Right atrium auricular region (tissue), 2 donors: Measurements from ENCODE around the gene CDH20. TPM values are rescaled to one million over a fixed set of nuclear protein-coding genes. Genes with fewer than 3 reads are reported as not detected.

Experiments
- DNase-seq: peaks from one replicate; pipeline ENCODE4 v3.0.0-alpha.2; 2019; ENCODE audit warnings: low spot score
- H3K27ac ChIP-seq, 2 donors: fragments of 200-600 bp; sonication (generic); 1 replicate in 1 of 2; 2 replicates in 1 of 2; pipeline ENCODE4 v1.5.1; 2016 to 2019
- H3K27me3 ChIP-seq, 2 donors: fragments of 200-600 bp; sonication (generic); one replicate each; pipeline versions ENCODE4 v1.5.1 to v1.6.0; 2017 to 2019
- H3K36me3 ChIP-seq: fragments of 200-600 bp; sonication (generic); one replicate; pipeline ENCODE4 v1.5.1; 2016
- H3K4me1 ChIP-seq, 2 donors: fragments of 200-600 bp; sonication (generic); one replicate each; pipeline versions ENCODE4 v1.5.1 to v1.6.0; 2017 to 2019
- H3K4me3 ChIP-seq, 2 donors: fragments of 200-600 bp; sonication (generic); 1 replicate in 1 of 2; 2 replicates in 1 of 2; pipeline ENCODE4 v1.5.1; 2017 to 2019; ENCODE audit warnings: mild to moderate bottlenecking in 1 of 2, moderate library complexity in 1 of 2
- H3K9me3 ChIP-seq, 2 donors: fragments of 200-600 bp; sonication (generic); one replicate each; pipeline ENCODE4 v1.5.1; 2019
- total RNA-seq, 2 donors: library from RNA; depleted of rRNA; stranded (reverse); fragments of >200 nt; gene quantifications; one replicate each; pipeline ENCODE4 v1.1.0, GENCODE V29; 2016
- TF ChIP-seq, protein P1 (sequence below), 2 donors: fragments of 200-600 bp; sonication (generic); IDR thresholded peaks; one replicate each; pipeline ENCODE4 v1.5.1; 2019; ENCODE audit warnings: antibody characterized with exemption in 2 of 2

CDH20 gene
- under 1 TPM in 1 of 2 donors, not detected in 1; 0.41 TPM for total RNA-seq

GRCh38 chr18:61333271-61333745, at the start of gene CDH20:
CDH20 (plus strand) TSS chr18:61333430.
- Histone ChIP-seq H3K36me3 (no peaks in the 10 kb centered on the region), H3K27ac (no peak within 1 kb of the TSS), H3K4me3 (peak within 1 kb of the TSS; percentile 27 to 46), H3K9me3 (no peaks in the 10 kb centered on the region), H3K27me3 (peaks cover 0 to 7% of the 10 kb centered on the region in 2 donors), H3K4me1 (peaks cover 0 to 18% of the 10 kb centered on the region in 2 donors)
- TF ChIP-seq, protein P1, sequence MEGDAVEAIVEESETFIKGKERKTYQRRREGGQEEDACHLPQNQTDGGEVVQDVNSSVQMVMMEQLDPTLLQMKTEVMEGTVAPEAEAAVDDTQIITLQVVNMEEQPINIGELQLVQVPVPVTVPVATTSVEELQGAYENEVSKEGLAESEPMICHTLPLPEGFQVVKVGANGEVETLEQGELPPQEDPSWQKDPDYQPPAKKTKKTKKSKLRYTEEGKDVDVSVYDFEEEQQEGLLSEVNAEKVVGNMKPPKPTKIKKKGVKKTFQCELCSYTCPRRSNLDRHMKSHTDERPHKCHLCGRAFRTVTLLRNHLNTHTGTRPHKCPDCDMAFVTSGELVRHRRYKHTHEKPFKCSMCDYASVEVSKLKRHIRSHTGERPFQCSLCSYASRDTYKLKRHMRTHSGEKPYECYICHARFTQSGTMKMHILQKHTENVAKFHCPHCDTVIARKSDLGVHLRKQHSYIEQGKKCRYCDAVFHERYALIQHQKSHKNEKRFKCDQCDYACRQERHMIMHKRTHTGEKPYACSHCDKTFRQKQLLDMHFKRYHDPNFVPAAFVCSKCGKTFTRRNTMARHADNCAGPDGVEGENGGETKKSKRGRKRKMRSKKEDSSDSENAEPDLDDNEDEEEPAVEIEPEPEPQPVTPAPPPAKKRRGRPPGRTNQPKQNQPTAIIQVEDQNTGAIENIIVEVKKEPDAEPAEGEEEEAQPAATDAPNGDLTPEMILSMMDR (IDR thresholded peaks at IDR 0.05), result no peak
- no peak for DNase-seq

DNA sequence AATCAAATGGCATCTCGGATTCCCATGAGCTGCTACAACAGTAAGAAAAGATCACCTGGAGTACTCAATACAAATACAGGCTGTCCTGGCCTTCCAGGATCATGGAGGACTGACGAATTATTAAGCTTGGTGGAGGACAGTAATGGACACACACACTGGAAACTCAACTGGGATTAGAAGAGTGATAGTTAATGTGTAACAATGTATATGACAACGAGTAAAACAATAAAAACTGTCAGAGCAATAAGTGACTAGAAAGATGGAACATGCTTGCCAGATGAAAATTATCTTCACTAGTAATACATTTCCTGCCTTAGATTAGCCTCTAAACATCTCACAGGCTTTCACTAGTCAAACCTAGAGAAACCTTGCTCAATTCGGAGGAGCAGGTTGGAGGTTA, 49.2 kb upstream of the CDH20 start:
- peaks cover 0 to 8% of the 10 kb centered on the region in 2 donors for H3K9me3 ChIP-seq
- no peak overlapping the region for H3K27ac ChIP-seq
- no peaks in the 10 kb centered on the region for H3K27me3 ChIP-seq
- no peaks in the 10 kb centered on the region for H3K4me1 ChIP-seq
- H3K4me3 ChIP-seq, result no peak overlapping the region
- no peak for DNase-seq
- TF ChIP-seq, protein P1 (IDR thresholded peaks at IDR 0.05), result no peak
- no peaks in the 10 kb centered on the region for H3K36me3 ChIP-seq

DNA sequence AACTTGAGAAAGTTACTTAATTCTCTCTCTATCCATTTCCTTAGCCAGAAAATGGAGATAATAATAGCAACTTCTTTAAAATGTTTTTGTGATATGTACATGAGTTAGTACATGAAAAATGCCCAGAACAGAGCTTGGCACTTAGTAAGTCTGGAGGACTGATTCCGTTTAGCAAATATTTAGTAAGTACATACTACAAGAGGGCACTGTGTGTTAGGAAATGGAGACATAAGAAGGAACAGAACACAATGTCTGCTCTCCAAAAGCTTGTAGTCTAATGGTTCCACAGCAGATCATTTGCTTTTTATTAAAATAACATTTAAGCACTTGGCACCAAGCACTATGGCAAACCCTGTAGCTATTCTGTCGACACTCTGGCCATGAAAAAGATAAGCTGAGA, 47.5 kb upstream of the CDH20 start:
- H3K9me3 ChIP-seq, result peaks cover 0 to 8% of the 10 kb centered on the region in 2 donors
- H3K4me1 ChIP-seq, result no peaks in the 10 kb centered on the region
- DNase-seq, result no peak
- TF ChIP-seq, protein P1 (IDR thresholded peaks at IDR 0.05), result no peak
- no peaks in the 10 kb centered on the region for H3K36me3 ChIP-seq
- H3K27me3 ChIP-seq, result no peaks in the 10 kb centered on the region
- H3K4me3 ChIP-seq, result no peak overlapping the region
- H3K27ac ChIP-seq, result no peak overlapping the region

- TF ChIP-seq, protein P1 (IDR thresholded peaks at IDR 0.05), result no peak
- no peak overlapping the region for H3K27ac ChIP-seq
- H3K36me3 ChIP-seq, result no peaks in the 10 kb centered on the region
- peaks cover 0 to under 1% of the 10 kb centered on the region in 2 donors for H3K9me3 ChIP-seq
- no peak overlapping the region for H3K4me3 ChIP-seq
- H3K4me1 ChIP-seq, result no peaks in the 10 kb centered on the region
- no peak for DNase-seq
- no peaks in the 10 kb centered on the region for H3K27me3 ChIP-seq
Observed at GRCh38 chr18:61286867-61287266, 46.4 kb upstream of the CDH20 start.

GRCh38 chr18:61290616-61291015, 42.6 kb upstream of the CDH20 start:
- Histone ChIP-seq H3K9me3 (no peaks in the 10 kb centered on the region), H3K4me3 (no peak overlapping the region)

More at GRCh38 chr18:61290616-61291015, 42.6 kb upstream of the CDH20 start:
- Histone ChIP-seq H3K36me3 (no peaks in the 10 kb centered on the region), H3K27ac (no peak overlapping the region), H3K27me3 (no peaks in the 10 kb centered on the region), H3K4me1 (no peaks in the 10 kb centered on the region)
- DNase-seq, result no peak
- TF ChIP-seq, protein P1 (IDR thresholded peaks at IDR 0.05), result no peak
